Smooth muscle cell (in vitro differentiated cells): Measurements from ENCODE around the gene GIMD1. TPM values are rescaled to one million over a fixed set of nuclear protein-coding genes. Genes with fewer than 3 reads are reported as not detected.

Source experiments
- DNase-seq: peaks from one replicate; lab custom pipeline; 2025; ENCODE audit not compliant: unreplicated experiment; lab: John Stamatoyannopoulos, UW
- H2AFZ ChIP-seq: fragments of 200-600 bp; sonication (generic); 2 replicates; pipeline ENCODE4 v1.6.0; 2016; ENCODE audit warnings: antibody characterized with exemption, low read depth, mild to moderate bottlenecking
- H3F3A ChIP-seq: fragments of 200-600 bp; sonication (generic); 2 replicates; pipeline ENCODE4 v1.6.0; 2017; ENCODE audit warnings: antibody characterized with exemption, low read depth
- H3K27ac ChIP-seq: fragments of 200-600 bp; sonication (generic); 2 replicates; pipeline ENCODE4 v1.5.1; 2016; ENCODE audit warnings: low read depth, mild to moderate bottlenecking
- H3K27me3 ChIP-seq: fragments of 200-600 bp; sonication (generic); 2 replicates; pipeline ENCODE4 v1.6.1; 2016; ENCODE audit warnings: low read depth, mild to moderate bottlenecking
- H3K36me3 ChIP-seq: fragments of 200-600 bp; sonication (generic); 2 replicates; pipeline ENCODE4 v1.5.1; 2016; ENCODE audit warnings: low read depth
- H3K4me1 ChIP-seq: fragments of 200-600 bp; sonication (generic); 2 replicates; pipeline ENCODE4 v1.5.1; 2016; ENCODE audit warnings: low read depth
- H3K4me2 ChIP-seq: fragments of 200-600 bp; sonication (generic); 2 replicates; pipeline ENCODE4 v1.6.0; 2016; ENCODE audit warnings: mild to moderate bottlenecking
- H3K4me3 ChIP-seq: fragments of 200-600 bp; sonication (generic); 2 replicates; pipeline ENCODE4 v1.5.1; 2016; ENCODE audit warnings: mild to moderate bottlenecking
- H3K79me2 ChIP-seq: fragments of 200-600 bp; sonication (generic); 2 replicates; pipeline ENCODE4 v1.6.0; 2016; ENCODE audit warnings: low read depth, mild to moderate bottlenecking
- H3K9ac ChIP-seq: fragments of 200-600 bp; sonication (generic); 2 replicates; pipeline ENCODE4 v1.6.0; 2016; ENCODE audit warnings: low read depth
- H3K9me3 ChIP-seq: fragments of 200-600 bp; sonication (generic); replicated peaks from 2 replicates; pipeline ENCODE4 v1.5.1; 2016; ENCODE audit warnings: low read depth
- H4K20me1 ChIP-seq: fragments of 200-600 bp; sonication (generic); 2 replicates; pipeline ENCODE4 v1.6.0; 2016; ENCODE audit warnings: low read depth
- CTCF ChIP-seq: fragments of 200-600 bp; sonication (generic); IDR thresholded peaks from 2 replicates; pipeline ENCODE4 v1.5.1; 2017; ENCODE audit warnings: borderline replicate concordance, mild to moderate bottlenecking, antibody characterized with exemption; ENCODE audit not compliant: insufficient read depth, poor library complexity, severe bottlenecking
- WGBS: methylation state at CpG from one replicate; pipeline ENCODE4 v1.1.7; 2016; ENCODE audit warnings: low lambda C conversion rate; 5-methylcytosine and 5-hydroxymethylcytosine counted together
- polyA plus RNA-seq: library from polyadenylated mRNA; unstranded; fragments of >200 nt; fragmentation: Nextera tagmentation; extraction: Ambion mirVana; gene quantifications from 2 replicates; pipeline ENCODE4 v1.2.1, GENCODE V29; 2016
- total RNA-seq: library from RNA; depleted of rRNA; stranded (reverse); fragments of >200 nt; gene quantifications from 2 replicates; pipeline ENCODE4 v1.2.3, GENCODE V29; 2014

The GIMD1 gene
- total and polyA plus RNA-seq, 2 experiments from 2014 or later: not detected

GRCh38 chr4:106314960-106315359 lies 53.6 kb downstream of the GIMD1 start:
- Histone ChIP-seq H3K27ac (peak overlapping the region; percentile 99), H4K20me1 (no peaks in the 10 kb centered on the region), H3K9ac (peak overlapping the region; percentile 99), H3K4me3 (peak overlapping the region; percentile 92), H3K36me3 (no peaks in the 10 kb centered on the region), H3F3A (no peaks in the 10 kb centered on the region), H3K27me3 (no peaks in the 10 kb centered on the region), H3K4me1 (peaks cover 20% of the 10 kb centered on the region), H3K4me2 (peak overlapping the region; percentile 89), H3K9me3 (no peaks in the 10 kb centered on the region), H3K79me2 (peaks cover 85% of the 10 kb centered on the region), H2AFZ (peak overlapping the region; percentile 93)
- no peak for TF ChIP-seq CTCF
- WGBS: 59% methylated on average over 6 of the region's 6 CpGs
- no peak for DNase-seq

GRCh38 chr4:106312997-106313522 lies 55.5 kb downstream of the GIMD1 start:
- TF ChIP-seq CTCF: no peak
- H3K4me1 ChIP-seq: peaks cover 19% of the 10 kb centered on the region
- 95% methylated on average over 3 of the region's 3 CpGs for WGBS
- H2AFZ ChIP-seq: no peak overlapping the region
- H3K9me3 ChIP-seq: no peaks in the 10 kb centered on the region
- no peaks in the 10 kb centered on the region for H3K27me3 ChIP-seq
- H3F3A ChIP-seq: no peaks in the 10 kb centered on the region
- H4K20me1 ChIP-seq: no peaks in the 10 kb centered on the region
- H3K9ac ChIP-seq: no peak overlapping the region
- no peak overlapping the region for H3K27ac ChIP-seq
- H3K4me2 ChIP-seq: no peak overlapping the region
- H3K4me3 ChIP-seq: no peak overlapping the region
- DNase-seq: no peak
- H3K79me2 ChIP-seq: peaks cover 72% of the 10 kb centered on the region
- no peaks in the 10 kb centered on the region for H3K36me3 ChIP-seq

GRCh38 chr4:106312377-106312776 lies 56.2 kb downstream of the GIMD1 start:
- Histone ChIP-seq H3K4me1 (peaks cover 12% of the 10 kb centered on the region), H3K36me3 (no peaks in the 10 kb centered on the region), H3K79me2 (peaks cover 65% of the 10 kb centered on the region), H3K27ac (no peak overlapping the region), H3K9ac (no peak overlapping the region), H3F3A (no peaks in the 10 kb centered on the region), H3K4me3 (no peak overlapping the region), H3K9me3 (no peaks in the 10 kb centered on the region), H3K27me3 (no peaks in the 10 kb centered on the region), H2AFZ (no peak overlapping the region), H4K20me1 (no peaks in the 10 kb centered on the region), H3K4me2 (no peak overlapping the region)
- WGBS: 91% methylated on average over 1 of the region's 1 CpG
- no peak for TF ChIP-seq CTCF
- DNase-seq: no peak

Other genes with a start within 250 kb of the GIMD1 start
- 28.1 and 39.5 TPM in 2 replicates for gene TBCK, start 52.6 kb downstream of the GIMD1 start, total RNA-seq
- 10.0 and 15.9 TPM in 2 replicates for gene TBCK, start 52.6 kb downstream of the GIMD1 start, polyA plus RNA-seq
- 35.1 and 40.4 TPM in 2 replicates for gene AIMP1, start 52.2 kb downstream of the GIMD1 start, total RNA-seq
- gene AIMP1, start 52.2 kb downstream of the GIMD1 start, polyA plus RNA-seq: 58.5 and 60.5 TPM in 2 replicates